Progenitor cell of endocrine pancreas (in vitro differentiated cells): Measurements from ENCODE around the gene ENTREP1. TPM values are rescaled to one million over a fixed set of nuclear protein-coding genes. Genes with fewer than 3 reads are reported as not detected.

ENCODE experiments used
- DNase-seq: peaks from one replicate; pipeline ENCODE4 v3.0.0; 2021; ENCODE audit warnings: low spot score; ENCODE audit not compliant: unreplicated experiment
- H3K27ac Mint-ChIP-seq: 2 replicates; pipeline ENCODE4 v1.8.0; 2021; ENCODE audit warnings: mild to moderate bottlenecking, moderate library complexity, mixed read lengths
- H3K27me3 Mint-ChIP-seq: 2 replicates; pipeline ENCODE4 v1.8.0; 2021; ENCODE audit warnings: mixed read lengths
- H3K36me3 Mint-ChIP-seq: 2 replicates; pipeline ENCODE4 v1.8.0; 2022; ENCODE audit warnings: mixed read lengths; ENCODE audit not compliant: insufficient read depth
- H3K4me1 Mint-ChIP-seq: 2 replicates; pipeline ENCODE4 v1.8.0; 2021; ENCODE audit warnings: low read depth, mixed read lengths
- H3K4me3 Mint-ChIP-seq: 2 replicates; pipeline ENCODE4 v1.8.0; 2021; ENCODE audit warnings: low read depth, mild to moderate bottlenecking, moderate library complexity, mixed read lengths
- H3K9me3 Mint-ChIP-seq: 2 replicates; pipeline ENCODE4 v1.8.0; 2021; ENCODE audit warnings: low read depth, mixed read lengths
- total RNA-seq: library from RNA; stranded (reverse); gene quantifications from 2 replicates; pipeline ENCODE4 v1.2.1, GENCODE V29; 2021
- TF ChIP-seq, protein P1 (sequence below): fragments of 200-600 bp; sonication (generic); IDR thresholded peaks from one replicate; pipeline ENCODE4 v1.5.0; 2021; ENCODE audit warnings: antibody characterized with exemption, mild to moderate bottlenecking; ENCODE audit not compliant: unreplicated experiment

The ENTREP1 gene
- total RNA-seq, 1 donor from 2014 or later, result 3.6 TPM

DNA sequence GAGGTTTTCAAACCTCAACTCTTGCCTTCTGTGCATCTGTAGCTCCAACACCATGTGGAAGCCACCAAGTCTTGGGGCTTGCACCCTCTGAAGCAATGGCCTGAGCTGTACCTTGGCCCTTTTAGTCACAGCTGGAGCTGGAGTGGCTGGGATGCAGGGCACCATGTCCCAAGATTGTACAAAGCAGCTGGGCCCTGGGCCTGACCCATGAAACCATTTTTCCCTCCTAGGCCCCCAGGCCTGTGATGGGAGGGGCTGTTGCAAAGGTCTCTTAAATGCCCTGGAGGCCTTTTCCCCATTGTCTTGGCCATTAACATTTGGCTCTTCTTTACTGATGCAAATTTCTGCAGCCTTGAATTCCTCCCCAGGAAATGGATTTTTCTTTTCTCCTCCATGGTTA is 11.8 kb upstream of the ENTREP1 start:
- H3K4me3 Mint-ChIP-seq, result no peak overlapping the region
- no peak overlapping the region for H3K27ac Mint-ChIP-seq
- peaks cover 6% of the 10 kb centered on the region for H3K36me3 Mint-ChIP-seq
- TF ChIP-seq, protein P1, sequence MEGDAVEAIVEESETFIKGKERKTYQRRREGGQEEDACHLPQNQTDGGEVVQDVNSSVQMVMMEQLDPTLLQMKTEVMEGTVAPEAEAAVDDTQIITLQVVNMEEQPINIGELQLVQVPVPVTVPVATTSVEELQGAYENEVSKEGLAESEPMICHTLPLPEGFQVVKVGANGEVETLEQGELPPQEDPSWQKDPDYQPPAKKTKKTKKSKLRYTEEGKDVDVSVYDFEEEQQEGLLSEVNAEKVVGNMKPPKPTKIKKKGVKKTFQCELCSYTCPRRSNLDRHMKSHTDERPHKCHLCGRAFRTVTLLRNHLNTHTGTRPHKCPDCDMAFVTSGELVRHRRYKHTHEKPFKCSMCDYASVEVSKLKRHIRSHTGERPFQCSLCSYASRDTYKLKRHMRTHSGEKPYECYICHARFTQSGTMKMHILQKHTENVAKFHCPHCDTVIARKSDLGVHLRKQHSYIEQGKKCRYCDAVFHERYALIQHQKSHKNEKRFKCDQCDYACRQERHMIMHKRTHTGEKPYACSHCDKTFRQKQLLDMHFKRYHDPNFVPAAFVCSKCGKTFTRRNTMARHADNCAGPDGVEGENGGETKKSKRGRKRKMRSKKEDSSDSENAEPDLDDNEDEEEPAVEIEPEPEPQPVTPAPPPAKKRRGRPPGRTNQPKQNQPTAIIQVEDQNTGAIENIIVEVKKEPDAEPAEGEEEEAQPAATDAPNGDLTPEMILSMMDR, result no peak
- no peaks in the 10 kb centered on the region for H3K4me1 Mint-ChIP-seq
- H3K27me3 Mint-ChIP-seq, result peaks cover 6% of the 10 kb centered on the region
- no peak for DNase-seq
- peaks cover 15% of the 10 kb centered on the region for H3K9me3 Mint-ChIP-seq

- no peaks in the 10 kb centered on the region for H3K4me1 Mint-ChIP-seq
- peaks cover 15% of the 10 kb centered on the region for H3K9me3 Mint-ChIP-seq
- peaks cover 14% of the 10 kb centered on the region for H3K27me3 Mint-ChIP-seq
- TF ChIP-seq, protein P1, result no peak
- peaks cover 6% of the 10 kb centered on the region for H3K36me3 Mint-ChIP-seq
- H3K27ac Mint-ChIP-seq, result no peak overlapping the region
- no peak for DNase-seq
- H3K4me3 Mint-ChIP-seq, result no peak overlapping the region
Observed at GRCh38 chr9:69314547-69314946, 10.5 kb upstream of the ENTREP1 start.

- peaks cover 24% of the 10 kb centered on the region for H3K27me3 Mint-ChIP-seq
- peaks cover 13% of the 10 kb centered on the region for H3K9me3 Mint-ChIP-seq
Observed at GRCh38 chr9:69317081-69317480, 7.9 kb upstream of the ENTREP1 start.

GRCh38 chr9:69317894-69318293 is 7.1 kb upstream of the ENTREP1 start:
- Mint-ChIP-seq H3K27me3 (peaks cover 31% of the 10 kb centered on the region), H3K4me1 (no peaks in the 10 kb centered on the region), H3K36me3 (peaks cover 4% of the 10 kb centered on the region), H3K9me3 (peaks cover 9% of the 10 kb centered on the region), H3K4me3 (no peak overlapping the region), H3K27ac (no peak overlapping the region)
- no peak for DNase-seq
- TF ChIP-seq, protein P1, result no peak

More at GRCh38 chr9:69317081-69317480, 7.9 kb upstream of the ENTREP1 start:
- H3K4me3 Mint-ChIP-seq, result no peak overlapping the region
- no peak for DNase-seq
- TF ChIP-seq, protein P1, result no peak
- peaks cover 4% of the 10 kb centered on the region for H3K36me3 Mint-ChIP-seq
- H3K4me1 Mint-ChIP-seq, result no peaks in the 10 kb centered on the region
- no peak overlapping the region for H3K27ac Mint-ChIP-seq

DNA sequence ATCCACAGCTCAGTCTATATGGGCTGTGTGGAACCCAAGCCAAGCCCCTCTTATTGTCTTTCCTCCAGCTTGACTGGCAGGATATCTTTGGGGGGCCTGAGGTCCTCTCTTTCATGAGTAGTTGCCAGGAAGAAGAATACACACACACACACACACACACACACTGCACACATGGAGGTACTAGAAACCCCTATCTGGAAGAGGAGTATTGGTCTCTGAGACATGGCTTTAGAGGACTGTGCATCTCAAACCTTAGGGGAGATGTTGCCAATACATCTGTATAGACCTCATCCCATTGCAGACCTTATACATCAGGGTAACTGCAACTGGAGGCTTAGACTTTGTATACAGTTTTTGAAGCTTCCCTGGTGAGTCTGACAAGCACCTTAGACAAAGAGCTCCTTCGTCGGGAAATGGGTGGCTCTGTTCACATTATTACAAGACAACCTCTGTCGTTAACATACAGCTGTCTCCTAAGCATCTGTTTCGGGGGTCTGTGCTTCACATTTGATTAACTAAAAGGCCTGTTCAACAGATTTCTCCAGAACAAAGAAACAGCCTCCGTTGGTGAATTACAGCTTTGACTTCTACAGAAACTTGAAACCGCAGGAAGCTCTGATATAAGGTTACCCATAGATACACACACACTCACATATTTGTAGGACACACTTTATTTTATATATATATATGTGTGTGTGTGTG is 5.5 kb upstream of the ENTREP1 start:
- H3K4me1 Mint-ChIP-seq, result no peaks in the 10 kb centered on the region
- no peaks in the 10 kb centered on the region for H3K36me3 Mint-ChIP-seq
- TF ChIP-seq, protein P1, result no peak
- DNase-seq, result no peak
- H3K9me3 Mint-ChIP-seq, result no peaks in the 10 kb centered on the region
- no peak overlapping the region for H3K27ac Mint-ChIP-seq
- no peak overlapping the region for H3K4me3 Mint-ChIP-seq
- H3K27me3 Mint-ChIP-seq, result peaks cover 45% of the 10 kb centered on the region
